Brain microvascular endothelial cell (primary cell): Measurements from ENCODE around the gene PREP.

Experiments
- DNase-seq: peaks from one replicate; pipeline ENCODE4 v3.0.0-alpha.2; 2020
- H3K27ac ChIP-seq: fragments of 250-450 bp; sonication (Bioruptor Pico); 2 replicates; pipeline ENCODE4 v1.5.1; 2020; ENCODE audit warnings: mild to moderate bottlenecking, moderate library complexity
- H3K27me3 ChIP-seq: fragments of 250-450 bp; sonication (Bioruptor Pico); replicated peaks from 2 replicates; pipeline ENCODE4 v1.5.1; 2020; ENCODE audit warnings: mild to moderate bottlenecking
- H3K36me3 ChIP-seq: fragments of 250-450 bp; sonication (Bioruptor Pico); replicated peaks from 2 replicates; pipeline ENCODE4 v1.5.1; 2020; ENCODE audit warnings: mild to moderate bottlenecking
- H3K4me3 ChIP-seq: 2 replicates; pipeline ENCODE4 v1.5.1; 2011; ENCODE audit warnings: low read depth, mild to moderate bottlenecking, control low read depth, low read length, moderate library complexity
- CTCF ChIP-seq: IDR thresholded peaks from 2 replicates; pipeline ENCODE4 v1.5.1; 2011; ENCODE audit warnings: low read depth, mild to moderate bottlenecking, moderate library complexity, low read length, control low read depth, inconsistent platforms; ENCODE audit errors: missing control alignments
- in situ Hi-C: cut with HindIII; loops from 2 replicates; pipeline ENCODE4 v1.10.0; 2017; ENCODE audit warnings: low sequenced_read_pairs, low pct_ligation_motif_present

PREP gene

DNA sequence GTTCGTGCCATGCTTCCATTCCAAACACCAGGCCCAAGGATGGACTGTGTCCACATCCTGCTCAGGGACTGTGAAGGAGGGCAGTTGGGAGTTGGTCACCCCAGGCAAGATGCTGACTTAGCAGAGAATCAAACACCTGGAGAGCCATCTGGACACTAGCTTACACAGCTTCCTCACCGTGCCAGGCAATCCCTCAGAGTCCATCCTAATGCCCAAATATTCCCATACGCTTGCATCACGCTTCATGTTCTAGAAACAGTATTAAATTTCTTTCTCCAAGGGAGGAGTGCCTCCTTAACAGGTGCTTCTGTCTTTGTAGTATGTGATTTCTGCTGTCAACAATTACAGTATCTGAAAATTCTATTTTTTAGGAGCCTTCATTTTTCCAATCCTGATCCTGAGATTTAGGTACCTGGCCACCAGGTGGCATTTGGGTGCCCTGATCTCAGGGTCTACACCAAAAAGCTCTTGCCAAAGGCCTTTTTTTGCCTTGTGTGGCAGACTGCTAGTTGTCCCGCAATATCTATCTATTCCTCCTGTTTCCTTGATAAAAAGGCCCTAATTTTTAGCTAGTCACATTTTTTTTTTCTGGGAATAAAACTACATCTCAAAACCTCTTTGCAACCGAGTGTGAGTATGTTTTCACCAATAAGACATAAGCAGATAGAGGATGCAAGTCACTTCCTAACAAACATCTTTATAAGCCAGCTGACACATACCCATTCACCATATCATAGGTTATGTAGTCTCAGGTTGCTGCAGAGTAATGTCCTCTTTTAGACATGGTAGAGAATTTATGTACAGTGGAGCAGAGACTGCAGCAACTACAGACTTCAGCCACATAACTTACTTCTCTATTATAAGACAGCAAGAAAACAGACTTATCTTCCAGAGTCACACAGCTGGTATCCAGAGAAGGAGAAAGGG is 85.0 kb downstream of the PREP start:
- Histone ChIP-seq H3K36me3 (peaks cover 2% of the 10 kb centered on the region), H3K27me3 (no peaks in the 10 kb centered on the region), H3K27ac (no peak overlapping the region), H3K4me3 (no peak overlapping the region)
- DNase-seq = no peak
- TF ChIP-seq CTCF = peak; percentile 42
- in situ Hi-C loops = no loop called here

DNA sequence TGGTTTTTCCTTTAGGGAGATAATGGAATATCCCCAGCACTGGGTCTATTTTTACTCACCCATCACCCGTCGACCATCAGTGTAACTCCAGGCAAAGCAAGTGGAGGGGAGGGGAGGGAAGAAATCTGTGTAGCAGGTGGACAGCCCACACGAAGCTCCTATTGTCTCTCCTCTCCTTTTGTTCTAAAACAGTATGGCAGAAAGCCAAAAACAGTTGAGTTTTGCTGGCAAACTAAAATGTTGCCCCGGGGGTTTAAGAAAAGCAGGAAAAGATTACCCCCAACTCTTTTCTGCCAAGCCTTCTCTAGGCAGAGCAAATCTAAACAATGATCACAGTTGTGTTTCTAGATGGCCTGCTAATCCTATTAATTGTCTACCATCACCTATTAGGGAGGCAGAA is 89.7 kb downstream of the PREP start:
- in situ Hi-C loops = no loop called here
- no peak overlapping the region for H3K27ac ChIP-seq
- H3K36me3 ChIP-seq = no peaks in the 10 kb centered on the region
- no peak overlapping the region for H3K4me3 ChIP-seq
- DNase-seq = no peak
- H3K27me3 ChIP-seq = no peaks in the 10 kb centered on the region
- no peak for TF ChIP-seq CTCF

- no peak for DNase-seq
- no peak overlapping the region for H3K27ac ChIP-seq
- in situ Hi-C loops = no loop called here
- no peak overlapping the region for H3K4me3 ChIP-seq
- no peak for TF ChIP-seq CTCF
- no peaks in the 10 kb centered on the region for H3K36me3 ChIP-seq
- H3K27me3 ChIP-seq = no peaks in the 10 kb centered on the region
Observed at GRCh38 chr6:105310947-105311346, 91.9 kb downstream of the PREP start.

- DNase-seq = no peak
- H3K27ac ChIP-seq = no peak overlapping the region
- TF ChIP-seq CTCF = no peak
- H3K27me3 ChIP-seq = no peaks in the 10 kb centered on the region
- no peak overlapping the region for H3K4me3 ChIP-seq
- in situ Hi-C loops = no loop called here
- no peaks in the 10 kb centered on the region for H3K36me3 ChIP-seq
Observed at GRCh38 chr6:105310371-105310770, 92.5 kb downstream of the PREP start.

GRCh38 chr6:105308840-105309239 is 94.0 kb downstream of the PREP start:
- H3K36me3 ChIP-seq = no peaks in the 10 kb centered on the region
- no peak overlapping the region for H3K27ac ChIP-seq
- H3K27me3 ChIP-seq = no peaks in the 10 kb centered on the region
- H3K4me3 ChIP-seq = no peak overlapping the region
- no peak for TF ChIP-seq CTCF
- DNase-seq = no peak
- in situ Hi-C loops = no loop called here
